A673 (cell line): ENCODE measurements around the gene AP5B1.

ENCODE experiments used
- CTCF ChIP-seq: fragments of 300-800, 200-600 bp; sonication (generic); conservative IDR thresholded peaks from 2 replicates; pipeline ENCODE4 v1.5.1; 2017; ENCODE audit warnings: low read depth, mild to moderate bottlenecking, antibody characterized with exemption, low read length, moderate library complexity, mixed read lengths
- EZH2 ChIP-seq: fragments of 200-600 bp; sonication (generic); IDR thresholded peaks from 2 replicates; pipeline ENCODE4 v1.6.1; 2017; ENCODE audit warnings: borderline replicate concordance, low read depth, mild to moderate bottlenecking, mixed read lengths, antibody characterized with exemption, low read length; ENCODE audit not compliant: poor library complexity, severe bottlenecking

DNA sequence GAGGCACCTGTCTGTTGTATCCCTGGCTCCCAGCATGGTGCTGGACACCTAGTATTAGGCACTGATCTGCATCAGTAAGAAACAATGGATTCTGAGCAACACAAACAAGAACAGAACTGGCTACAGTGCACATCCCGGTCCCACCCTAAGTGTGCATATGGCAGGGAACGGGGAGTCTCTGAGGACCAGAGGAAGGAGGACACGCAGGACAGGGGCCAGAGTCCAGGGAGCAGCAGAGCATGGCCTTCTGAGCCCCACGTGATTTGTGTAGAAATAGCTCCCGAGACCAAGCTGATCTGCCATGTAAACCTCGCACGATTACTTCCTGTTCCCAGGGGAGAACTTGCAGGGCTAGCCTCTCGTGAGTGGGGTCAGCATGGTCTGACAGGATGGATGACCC lies 40.3 kb upstream of the AP5B1 start:
- TF ChIP-seq CTCF (no peak), EZH2 (no peak)
